Epithelial cell of proximal tubule (primary cell): ENCODE results near the gene TSPAN10. TPM values are rescaled to one million over a fixed set of nuclear protein-coding genes. Genes with fewer than 3 reads are reported as not detected.

ENCODE experiments used
- DNase-seq: peaks from one replicate; pipeline ENCODE4 v3.0.0-alpha.2; 2011; ENCODE audit warnings: low read depth
- H3K4me3 ChIP-seq: 2 replicates; pipeline ENCODE4 v1.5.1; 2011; ENCODE audit warnings: low read depth, mild to moderate bottlenecking, low read length
- total RNA-seq: library from RNA; depleted of rRNA; stranded (reverse); fragments of >200 nt; gene quantifications from 2 replicates; pipeline ENCODE4 v1.2.3, GENCODE V29; 2015
- TF ChIP-seq, protein P1 (sequence below): conservative IDR thresholded peaks from 2 replicates; pipeline ENCODE4 v1.5.1; 2012; ENCODE audit warnings: low read depth, mild to moderate bottlenecking, low read length

Gene TSPAN10
- total RNA-seq, 1 donor from 2014 or later: 0.29 TPM

DNA sequence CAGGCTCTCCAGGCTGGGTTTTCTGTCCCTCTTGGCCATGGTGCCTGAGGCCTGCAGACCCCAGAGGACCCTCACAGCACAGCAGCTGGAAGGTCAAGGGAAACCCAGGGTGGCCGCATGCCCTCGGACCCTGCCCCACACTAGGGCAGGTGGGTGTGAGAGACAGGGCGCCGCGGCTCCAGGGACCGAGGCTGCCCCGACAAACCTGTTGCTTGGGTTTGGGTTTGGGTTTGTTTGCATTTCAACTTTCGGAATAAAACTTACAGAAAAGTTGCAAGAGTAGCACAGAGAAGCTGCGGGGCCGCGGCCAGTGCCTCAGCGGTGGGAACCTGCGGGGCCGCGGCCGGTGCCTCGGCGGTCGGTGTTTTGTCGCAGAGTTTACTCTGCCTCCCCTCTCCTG lies 54.6 kb downstream of the TSPAN10 start:
- no peak overlapping the region for H3K4me3 ChIP-seq
- TF ChIP-seq, protein P1, sequence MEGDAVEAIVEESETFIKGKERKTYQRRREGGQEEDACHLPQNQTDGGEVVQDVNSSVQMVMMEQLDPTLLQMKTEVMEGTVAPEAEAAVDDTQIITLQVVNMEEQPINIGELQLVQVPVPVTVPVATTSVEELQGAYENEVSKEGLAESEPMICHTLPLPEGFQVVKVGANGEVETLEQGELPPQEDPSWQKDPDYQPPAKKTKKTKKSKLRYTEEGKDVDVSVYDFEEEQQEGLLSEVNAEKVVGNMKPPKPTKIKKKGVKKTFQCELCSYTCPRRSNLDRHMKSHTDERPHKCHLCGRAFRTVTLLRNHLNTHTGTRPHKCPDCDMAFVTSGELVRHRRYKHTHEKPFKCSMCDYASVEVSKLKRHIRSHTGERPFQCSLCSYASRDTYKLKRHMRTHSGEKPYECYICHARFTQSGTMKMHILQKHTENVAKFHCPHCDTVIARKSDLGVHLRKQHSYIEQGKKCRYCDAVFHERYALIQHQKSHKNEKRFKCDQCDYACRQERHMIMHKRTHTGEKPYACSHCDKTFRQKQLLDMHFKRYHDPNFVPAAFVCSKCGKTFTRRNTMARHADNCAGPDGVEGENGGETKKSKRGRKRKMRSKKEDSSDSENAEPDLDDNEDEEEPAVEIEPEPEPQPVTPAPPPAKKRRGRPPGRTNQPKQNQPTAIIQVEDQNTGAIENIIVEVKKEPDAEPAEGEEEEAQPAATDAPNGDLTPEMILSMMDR: no peak
- DNase-seq: no peak

DNA sequence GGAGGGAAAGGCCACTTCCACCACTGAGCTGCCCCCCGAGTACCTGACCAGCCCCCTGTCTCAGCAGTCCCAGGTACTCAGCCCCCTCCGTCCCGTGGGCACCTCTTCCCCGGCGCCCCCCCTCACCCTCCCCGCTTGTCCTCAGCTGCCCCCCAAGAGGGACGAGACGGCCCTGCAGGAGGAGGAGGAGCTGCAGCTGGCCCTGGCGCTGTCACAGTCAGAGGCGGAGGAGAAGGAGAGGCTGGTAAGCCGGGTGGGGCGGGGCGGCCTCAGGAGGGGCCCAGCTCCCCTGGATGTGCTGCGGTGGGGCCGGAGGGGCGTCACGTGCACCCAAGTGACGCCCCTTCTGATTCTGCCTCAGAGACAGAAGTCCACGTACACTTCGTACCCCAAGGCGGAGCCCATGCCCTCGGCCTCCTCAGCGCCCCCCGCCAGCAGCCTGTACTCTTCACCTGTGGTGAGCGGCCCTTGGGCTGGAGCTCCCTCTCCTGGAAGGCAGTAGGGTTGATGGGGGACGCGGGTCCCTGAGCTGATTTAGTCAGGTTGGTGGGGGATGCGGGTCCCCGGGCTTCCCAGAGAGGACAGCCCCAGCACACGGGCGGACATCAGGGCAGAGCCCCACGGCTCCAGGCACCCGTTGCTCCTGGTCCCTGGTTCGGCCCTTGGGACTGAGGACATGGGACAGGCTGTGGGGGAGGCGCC lies 56.7 kb downstream of the TSPAN10 start:
- no peak overlapping the region for H3K4me3 ChIP-seq
- TF ChIP-seq, protein P1: no peak
- DNase-seq: no peak

DNA sequence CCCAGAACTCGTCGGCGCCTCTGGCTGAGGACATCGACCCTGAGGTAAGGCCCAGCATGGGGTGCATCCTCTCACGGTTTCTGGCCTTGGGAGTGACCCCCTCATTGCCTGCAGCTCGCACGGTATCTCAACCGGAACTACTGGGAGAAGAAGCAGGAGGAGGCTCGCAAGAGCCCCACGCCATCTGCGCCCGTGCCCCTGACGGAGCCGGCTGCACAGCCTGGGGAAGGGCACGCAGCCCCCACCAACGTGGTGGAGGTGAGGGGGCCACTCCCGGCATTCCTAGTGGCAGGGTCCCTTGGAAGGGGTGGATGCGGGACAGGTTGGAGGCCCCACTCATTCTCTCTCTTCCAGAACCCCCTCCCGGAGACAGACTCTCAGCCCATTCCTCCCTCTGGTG lies 57.8 kb downstream of the TSPAN10 start:
- DNase-seq: no peak
- TF ChIP-seq, protein P1: no peak

DNA sequence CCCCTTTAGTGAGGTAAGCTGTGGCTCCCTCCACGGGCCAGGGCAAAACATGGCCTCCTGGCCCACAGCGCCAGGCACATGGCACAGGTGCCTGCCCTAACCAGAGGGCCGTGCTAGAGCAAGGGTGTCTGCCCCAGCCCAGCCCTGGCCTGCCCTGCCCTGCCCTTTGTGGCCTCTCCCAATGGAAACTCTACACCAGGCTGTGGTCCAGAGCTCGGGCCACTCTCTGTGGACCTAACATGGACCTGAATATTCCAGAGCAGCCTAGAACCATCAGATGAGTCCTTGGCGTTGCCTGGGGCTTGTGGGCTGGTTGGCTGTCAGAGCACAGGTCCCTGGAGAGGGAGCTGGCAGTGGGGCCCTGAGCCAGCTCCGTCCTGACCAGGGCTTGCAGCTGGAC lies 58.2 kb downstream of the TSPAN10 start:
- TF ChIP-seq, protein P1: no peak
- H3K4me3 ChIP-seq: no peak overlapping the region
- DNase-seq: no peak

More for the DNA sequence above, 57.8 kb downstream of the TSPAN10 start:
- H3K4me3 ChIP-seq: no peak overlapping the region

DNA sequence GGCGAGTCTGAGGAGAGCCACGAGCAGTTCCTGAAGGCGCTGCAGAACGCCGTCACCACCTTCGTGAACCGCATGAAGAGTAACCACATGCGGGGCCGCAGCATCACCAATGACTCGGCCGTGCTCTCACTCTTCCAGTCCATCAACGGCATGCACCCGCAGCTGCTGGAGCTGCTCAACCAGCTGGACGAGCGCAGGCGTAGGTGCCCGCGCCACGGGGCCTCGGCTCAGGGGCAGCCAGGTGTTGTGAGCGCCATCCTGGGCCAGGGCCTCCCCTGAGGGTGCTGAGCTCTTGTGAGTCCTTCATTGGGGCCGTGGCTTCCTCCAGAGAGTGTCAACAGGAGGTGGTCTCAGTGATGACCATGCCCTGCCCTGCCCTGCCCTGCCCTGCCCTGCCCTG lies 58.8 kb downstream of the TSPAN10 start:
- TF ChIP-seq, protein P1: no peak
- H3K4me3 ChIP-seq: no peak overlapping the region
- no peak for DNase-seq

DNA sequence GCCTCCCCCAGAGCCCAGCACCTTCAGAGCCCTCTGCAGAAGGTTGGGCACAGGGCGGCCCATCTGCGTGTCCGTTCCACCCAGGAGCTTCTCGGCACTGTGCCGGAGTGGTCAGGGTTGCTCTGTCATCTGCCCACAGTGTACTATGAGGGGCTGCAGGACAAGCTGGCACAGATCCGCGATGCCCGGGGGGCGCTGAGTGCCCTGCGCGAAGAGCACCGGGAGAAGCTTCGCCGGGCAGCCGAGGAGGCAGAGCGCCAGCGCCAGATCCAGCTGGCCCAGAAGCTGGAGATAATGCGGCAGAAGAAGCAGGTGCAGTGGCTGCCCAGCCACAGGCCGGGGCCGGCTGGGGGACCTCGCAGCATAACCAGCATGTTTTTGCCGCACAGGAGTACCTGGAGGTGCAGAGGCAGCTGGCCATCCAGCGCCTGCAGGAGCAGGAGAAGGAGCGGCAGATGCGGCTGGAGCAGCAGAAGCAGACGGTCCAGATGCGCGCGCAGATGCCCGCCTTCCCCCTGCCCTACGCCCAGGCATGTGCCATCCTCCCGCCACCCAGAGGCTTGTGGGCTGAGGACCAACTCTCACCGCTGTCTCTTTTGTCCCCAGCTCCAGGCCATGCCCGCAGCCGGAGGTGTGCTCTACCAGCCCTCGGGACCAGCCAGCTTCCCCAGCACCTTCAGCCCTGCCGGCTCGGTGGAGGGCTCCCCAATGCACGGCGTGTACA lies 59.4 kb downstream of the TSPAN10 start:
- no peak for DNase-seq
- TF ChIP-seq, protein P1: no peak
- no peak overlapping the region for H3K4me3 ChIP-seq
